ENCODE measurements around the gene AFF3. TPM values are rescaled to one million over a fixed set of nuclear protein-coding genes. Genes with fewer than 3 reads are reported as not detected.
A peak's percentile ranks its signal among the peaks of the same experiment; 100 is the strongest.

Gene AFF3
- total and polyA plus RNA-seq, 2 of the 4 experiments (the other 2 are of a cell fraction) = 12.9 to 14.3 TPM

DNA sequence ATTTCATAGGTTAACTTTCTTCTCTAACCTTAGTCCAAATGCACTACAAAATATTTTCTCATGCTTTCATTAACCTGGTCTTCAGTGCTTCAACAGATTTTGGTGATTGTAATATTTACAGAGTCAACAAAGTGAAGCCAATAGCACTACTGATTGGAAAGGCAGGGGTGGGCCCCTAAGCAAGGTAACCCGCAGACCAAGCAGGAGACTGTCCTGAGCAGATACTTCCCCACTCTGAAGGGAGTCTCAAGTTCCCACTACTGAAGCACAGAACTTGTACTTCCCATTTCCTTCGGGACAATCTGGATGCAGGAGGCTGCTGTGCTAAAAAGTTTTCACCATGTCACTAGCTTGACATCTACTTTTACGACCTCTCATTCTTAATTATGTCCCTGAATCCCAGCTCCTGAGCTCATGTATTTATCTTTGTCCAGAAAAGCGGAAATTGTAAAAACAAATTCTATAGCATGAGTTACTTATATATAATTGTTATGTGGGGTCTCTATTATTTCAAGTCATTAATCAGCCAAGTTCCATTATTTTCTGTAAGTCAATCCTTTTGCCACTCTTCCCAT lies 341.0 kb downstream of the AFF3 start:
- peaks cover 9% of the 10 kb centered on the region for H3K9me1 ChIP-seq (ENCODE audit: insufficient read depth, low read length)
- H2AK9ac ChIP-seq (replicated peaks; ENCODE audit: low read depth, low read length, poor library complexity) = no peak overlapping the region
- peak overlapping the region; percentile 12; the same call in 1 of the 2 replicates for H4K5ac ChIP-seq (ENCODE audit: low read depth, low read length)
- DNase-seq (no peak), ATAC-seq (ENCODE audit: low read depth) (no peak)
- no peak overlapping the region for H3K4me3 ChIP-seq (ENCODE audit: insufficient read depth, low read depth, low read length)
- no peak overlapping the region for H3K56ac ChIP-seq (ENCODE audit: extremely low read depth, insufficient read depth, low read length)
- H3K4me2 ChIP-seq (ENCODE audit: low read depth, low read length) = no peak overlapping the region
- no peak for TF ChIP-seq CHD1 (IDR thresholded peaks at IDR 0.05; ENCODE audit: low read depth, low read length)
- TF ChIP-seq, protein P1, sequence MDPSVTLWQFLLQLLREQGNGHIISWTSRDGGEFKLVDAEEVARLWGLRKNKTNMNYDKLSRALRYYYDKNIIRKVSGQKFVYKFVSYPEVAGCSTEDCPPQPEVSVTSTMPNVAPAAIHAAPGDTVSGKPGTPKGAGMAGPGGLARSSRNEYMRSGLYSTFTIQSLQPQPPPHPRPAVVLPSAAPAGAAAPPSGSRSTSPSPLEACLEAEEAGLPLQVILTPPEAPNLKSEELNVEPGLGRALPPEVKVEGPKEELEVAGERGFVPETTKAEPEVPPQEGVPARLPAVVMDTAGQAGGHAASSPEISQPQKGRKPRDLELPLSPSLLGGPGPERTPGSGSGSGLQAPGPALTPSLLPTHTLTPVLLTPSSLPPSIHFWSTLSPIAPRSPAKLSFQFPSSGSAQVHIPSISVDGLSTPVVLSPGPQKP (IDR thresholded peaks at IDR 0.05; ENCODE audit: borderline replicate concordance, low read depth, low read length) = no peak
- no peak for TF ChIP-seq POLR2A (IDR thresholded peaks at IDR 0.05; ENCODE audit: low read depth, low read length)
- TF ChIP-seq, protein P2, sequence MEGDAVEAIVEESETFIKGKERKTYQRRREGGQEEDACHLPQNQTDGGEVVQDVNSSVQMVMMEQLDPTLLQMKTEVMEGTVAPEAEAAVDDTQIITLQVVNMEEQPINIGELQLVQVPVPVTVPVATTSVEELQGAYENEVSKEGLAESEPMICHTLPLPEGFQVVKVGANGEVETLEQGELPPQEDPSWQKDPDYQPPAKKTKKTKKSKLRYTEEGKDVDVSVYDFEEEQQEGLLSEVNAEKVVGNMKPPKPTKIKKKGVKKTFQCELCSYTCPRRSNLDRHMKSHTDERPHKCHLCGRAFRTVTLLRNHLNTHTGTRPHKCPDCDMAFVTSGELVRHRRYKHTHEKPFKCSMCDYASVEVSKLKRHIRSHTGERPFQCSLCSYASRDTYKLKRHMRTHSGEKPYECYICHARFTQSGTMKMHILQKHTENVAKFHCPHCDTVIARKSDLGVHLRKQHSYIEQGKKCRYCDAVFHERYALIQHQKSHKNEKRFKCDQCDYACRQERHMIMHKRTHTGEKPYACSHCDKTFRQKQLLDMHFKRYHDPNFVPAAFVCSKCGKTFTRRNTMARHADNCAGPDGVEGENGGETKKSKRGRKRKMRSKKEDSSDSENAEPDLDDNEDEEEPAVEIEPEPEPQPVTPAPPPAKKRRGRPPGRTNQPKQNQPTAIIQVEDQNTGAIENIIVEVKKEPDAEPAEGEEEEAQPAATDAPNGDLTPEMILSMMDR (conservative IDR thresholded peaks at IDR 0.05; ENCODE audit: low read depth, low read length) = no peak
- no peak for TF ChIP-seq RAD21 (IDR thresholded peaks at IDR 0.05; ENCODE audit: low read length)
- no peak for TF ChIP-seq NFE2L2 (IDR thresholded peaks at IDR 0.05; ENCODE audit: low read depth, low read length)
- TF ChIP-seq CEBPB (IDR thresholded peaks at IDR 0.05; ENCODE audit: low read depth, low read length) = no peak
- no peak for TF ChIP-seq MAZ (IDR thresholded peaks at IDR 0.05; ENCODE audit: borderline replicate concordance, low read depth, low read length)
- no peak for TF ChIP-seq MXI1 (IDR thresholded peaks at IDR 0.05; ENCODE audit: borderline replicate concordance, low read depth, low read length)
- no peak for TF ChIP-seq BHLHE40 (IDR thresholded peaks at IDR 0.05; ENCODE audit: low read depth, low read length)
- no peak for TF ChIP-seq SMC3 (IDR thresholded peaks at IDR 0.05; ENCODE audit: low read depth, low read length)
- no peak for TF ChIP-seq RFX5 (IDR thresholded peaks at IDR 0.05; ENCODE audit: low read depth, low read length)
- TF ChIP-seq RCOR1 (IDR thresholded peaks at IDR 0.05; ENCODE audit: insufficient replicate concordance, low read length) = no peak
- no peak for TF ChIP-seq FOS (IDR thresholded peaks at IDR 0.05; ENCODE audit: low read depth, low read length)
- TF ChIP-seq MAFK (IDR thresholded peaks at IDR 0.05; ENCODE audit: low read depth, low read length) = no peak
- ChIA-PET POLR2A (ENCODE audit: unreplicated experiment) (no interaction called here), CTCF (no interaction called here)
- no TSS peak for BruUV-seq (replicated peaks)
- H3K27me3 ChIP-seq (ENCODE audit: control insufficient read depth, insufficient read depth, low read length) = no peaks in the 10 kb centered on the region
- no peak overlapping the region; the same call in 1 of the 2 replicates for H2BK120ac ChIP-seq (ENCODE audit: low read depth, low read length)
- 0 out of 4 replicates have a peak overlapping the region, but pooled peaks of 1 of the 2 experiments have one; percentile 48 for H4K8ac ChIP-seq (ENCODE audit: low read depth in 2 of 2, low read length in 2 of 2)
- no peaks in the 10 kb centered on the region for H4K20me1 ChIP-seq (ENCODE audit: insufficient read depth, low read length)
- in situ Hi-C loops (cut with MboI; ENCODE audit: low sequenced_read_pairs) = no loop called here
- H3K27ac ChIP-seq (ENCODE audit: insufficient read depth, low read length) = no peak overlapping the region
- peak overlapping the region; percentile 84 for H3K23ac ChIP-seq (ENCODE audit: low read depth, low read length)
- peak overlapping the region; percentile 39; the same call in 1 of the 2 replicates for H3K18ac ChIP-seq (ENCODE audit: low read depth, low read length)
- no peak overlapping the region for H2AFZ ChIP-seq (replicated peaks; ENCODE audit: low read length, poor library complexity)
- H2BK20ac ChIP-seq (ENCODE audit: low read depth, low read length) = peak overlapping the region; percentile 53; the same call in 1 of the 2 replicates
- H3K14ac ChIP-seq (replicated peaks; ENCODE audit: low read depth, low read length) = 0 out of 2 replicates have a peak overlapping the region, but pooled peaks have one; percentile 8
- H3K4ac ChIP-seq (ENCODE audit: low read depth, low read length) = peak overlapping the region; percentile 62
- H4K91ac ChIP-seq (ENCODE audit: insufficient read depth, low read depth, low read length) = peak overlapping the region; percentile 41; the same call in 1 of the 2 replicates
- peaks cover 6 to 21% of the 10 kb centered on the region in 2 experiments for H3K79me1 ChIP-seq (ENCODE audit: low read depth in 1 of 2, low read length in 2 of 2)
- peaks cover 5% of the 10 kb centered on the region for H3K4me1 ChIP-seq (ENCODE audit: control insufficient read depth, insufficient read depth, low read length)
- H3K36me3 ChIP-seq (ENCODE audit: control insufficient read depth, insufficient read depth, low read length) = peaks cover under 1% of the 10 kb centered on the region
- H3K9me3 ChIP-seq (ENCODE audit: control insufficient read depth, insufficient read depth, low read length) = peaks cover 4% of the 10 kb centered on the region
- peak overlapping the region; percentile 95 for H2BK15ac ChIP-seq (ENCODE audit: low read depth, low read length)
- WGBS, 2 experiments (ENCODE audit: extremely low coverage in 2 of 2, insufficient read length in 1 of 2) = no CpG with 5 or more reads among the region's 4 CpGs
- dilution Hi-C loops (cut with HindIII; ENCODE audit: low sequenced_read_pairs, unreplicated experiment) = no loop called here
- intact Hi-C loops (cut with micrococcal nuclease) = no loop called here
- H3K9ac ChIP-seq (ENCODE audit: low read depth, low read length) = no peak overlapping the region
- no peak overlapping the region; the same call in 1 of the 2 replicates for H2AK5ac ChIP-seq (ENCODE audit: low read depth, low read length)
- no peak overlapping the region for H2BK5ac ChIP-seq (ENCODE audit: low read depth, low read length, poor library complexity, severe bottlenecking)

All from IMR-90 (cell line).